ENCODE measurements around the gene POLD2.
A peak's percentile ranks its signal among the peaks of the same experiment; 100 is the strongest.
"Not testable (repeated sequence)": the region's sequence is repeated elsewhere in the genome, so short reads cannot be mapped to it uniquely, and the experiment has no call there.

The POLD2 gene

GRCh38 chr7:44134943-44135628, 11.7 kb upstream of the POLD2 start:
- Mint-ChIP-seq H3K27ac (no peak overlapping the region), H3K36me3 (ENCODE audit: low read depth) (no peaks in the 10 kb centered on the region), H3K9me3 (no peaks in the 10 kb centered on the region), H3K4me1 (no peaks in the 10 kb centered on the region), H3K4me3 (no peak overlapping the region), H3K27me3 (no peaks in the 10 kb centered on the region)
- DNase-seq (no peak), ATAC-seq (no peak)

DNA sequence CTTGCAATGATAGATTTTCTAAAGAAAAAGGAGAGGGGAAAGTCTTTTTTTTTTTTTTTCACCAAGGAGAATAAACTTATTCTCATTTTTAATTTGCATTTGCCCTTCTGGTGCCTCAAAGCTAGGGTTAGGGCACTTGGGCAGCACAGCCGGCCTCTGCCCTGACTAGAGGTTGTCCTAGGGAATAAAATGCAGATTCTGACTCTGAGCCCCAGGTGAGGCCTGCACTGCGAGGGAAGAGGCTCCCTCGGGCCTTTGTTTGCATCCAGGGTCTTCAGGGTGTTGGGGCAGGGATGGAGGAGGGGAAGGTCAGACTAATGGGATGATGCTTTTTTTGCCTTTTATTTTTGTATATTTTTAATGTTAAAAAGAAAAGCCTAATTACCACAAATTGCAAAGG, 9.9 kb upstream of the POLD2 start:
- Mint-ChIP-seq H3K27ac (no peak overlapping the region), H3K4me1 (no peaks in the 10 kb centered on the region)

GRCh38 chr7:44132039-44132438, 8.7 kb upstream of the POLD2 start:
- Mint-ChIP-seq H3K4me1 (no peaks in the 10 kb centered on the region), H3K4me3 (no peak overlapping the region), H3K27ac (peak overlapping the region; percentile 41), H3K36me3 (ENCODE audit: low read depth) (no peaks in the 10 kb centered on the region), H3K9me3 (no peaks in the 10 kb centered on the region), H3K27me3 (no peaks in the 10 kb centered on the region)
- ATAC-seq (no peak), DNase-seq (no peak)

More for the DNA sequence above, 9.9 kb upstream of the POLD2 start:
- ATAC-seq = no peak
- H3K27me3 Mint-ChIP-seq = no peaks in the 10 kb centered on the region
- no peak for DNase-seq
- H3K9me3 Mint-ChIP-seq = no peaks in the 10 kb centered on the region
- no peaks in the 10 kb centered on the region for H3K36me3 Mint-ChIP-seq (ENCODE audit: low read depth)
- no peak overlapping the region for H3K4me3 Mint-ChIP-seq

DNA sequence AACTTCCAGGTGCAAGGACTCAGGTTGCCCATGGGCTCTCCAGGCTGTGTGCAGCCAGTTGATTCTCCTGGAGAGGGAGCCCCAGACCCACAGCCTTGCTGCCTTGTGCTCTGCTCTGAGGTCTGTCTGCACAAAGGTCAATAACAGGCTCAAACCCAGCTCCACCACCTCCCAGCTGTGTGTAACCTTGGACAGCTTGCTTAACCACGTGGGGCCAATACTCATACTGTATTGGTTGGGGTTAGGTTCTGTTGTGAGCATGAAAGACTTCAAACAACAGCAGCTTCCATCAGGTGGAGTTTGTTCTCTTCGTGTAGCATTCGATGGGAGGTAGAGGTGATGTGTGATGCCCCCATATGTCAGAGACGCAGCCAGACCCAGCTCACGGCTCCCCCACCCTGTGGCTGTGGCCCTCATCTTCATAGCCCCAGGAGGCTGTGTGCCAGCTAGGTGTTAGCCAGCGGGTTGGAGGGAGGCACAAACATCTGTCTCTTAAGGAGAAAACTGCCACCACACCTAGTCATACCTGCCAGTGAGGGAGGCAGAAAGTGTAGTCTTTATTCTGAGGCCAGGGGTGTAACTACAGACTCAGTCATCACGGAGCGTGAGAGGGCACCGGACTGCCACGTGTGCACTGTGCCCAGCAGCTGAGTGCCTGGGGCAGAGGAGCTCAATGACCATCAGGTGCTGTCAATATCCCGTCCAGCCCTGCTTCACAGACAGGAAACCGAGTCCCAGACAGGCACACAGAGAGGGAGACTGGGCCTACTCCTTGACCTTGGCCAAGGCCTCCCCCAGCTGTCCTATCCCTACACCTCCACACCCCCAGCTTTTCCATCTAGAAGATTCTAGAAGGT, 8.1 kb upstream of the POLD2 start:
- DNase-seq (no peak), ATAC-seq (peak; percentile 30)
- Mint-ChIP-seq H3K4me1 (no peaks in the 10 kb centered on the region), H3K36me3 (ENCODE audit: low read depth) (no peaks in the 10 kb centered on the region), H3K9me3 (no peaks in the 10 kb centered on the region), H3K27me3 (no peaks in the 10 kb centered on the region), H3K27ac (no peak overlapping the region), H3K4me3 (no peak overlapping the region)

DNA sequence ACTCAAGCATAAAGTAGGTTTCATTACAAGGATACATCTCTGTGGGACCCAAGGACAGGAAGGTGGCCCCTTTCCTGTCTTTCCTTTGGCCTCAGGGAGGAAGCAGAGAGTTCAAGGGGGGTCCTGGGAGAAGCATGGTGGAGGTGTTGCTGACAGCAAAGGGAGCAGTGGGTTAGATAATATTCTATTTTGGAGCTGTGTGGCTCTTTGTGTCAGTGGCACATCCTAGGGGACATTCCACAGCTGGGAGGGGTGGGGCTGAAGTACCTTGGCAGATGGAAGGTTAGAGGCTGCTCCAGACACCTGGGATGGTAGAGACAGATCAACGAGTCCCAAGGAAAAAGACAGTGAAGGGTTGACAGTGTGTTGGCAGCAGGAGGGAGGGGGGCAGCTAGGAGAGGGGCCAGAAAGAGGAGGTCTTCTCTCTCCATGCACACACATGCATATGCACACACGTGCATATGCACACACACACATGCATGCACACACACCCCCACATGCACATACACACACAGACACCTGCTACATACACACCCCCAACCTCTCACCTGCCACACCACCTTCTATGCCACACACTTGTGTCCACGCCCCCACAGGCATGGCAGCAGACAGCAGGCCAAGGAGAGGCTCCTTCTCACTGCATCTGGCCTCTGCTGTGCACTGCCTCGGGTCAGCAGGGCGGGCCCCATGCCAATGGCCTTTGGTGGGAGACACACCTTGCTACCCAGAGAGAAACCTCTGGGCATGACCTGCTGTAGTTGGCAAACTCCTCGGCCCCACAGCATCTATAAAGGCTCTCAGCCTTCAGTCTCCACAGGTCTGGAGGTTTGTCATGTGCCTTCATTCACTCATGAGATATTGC, 5.6 kb upstream of the POLD2 start:
- Mint-ChIP-seq H3K4me3 (no peak overlapping the region), H3K4me1 (peaks cover 3% of the 10 kb centered on the region), H3K36me3 (ENCODE audit: low read depth) (no peaks in the 10 kb centered on the region), H3K27ac (no peak overlapping the region), H3K27me3 (no peaks in the 10 kb centered on the region), H3K9me3 (no peaks in the 10 kb centered on the region)
- no peak for ATAC-seq
- no peak for DNase-seq

DNA sequence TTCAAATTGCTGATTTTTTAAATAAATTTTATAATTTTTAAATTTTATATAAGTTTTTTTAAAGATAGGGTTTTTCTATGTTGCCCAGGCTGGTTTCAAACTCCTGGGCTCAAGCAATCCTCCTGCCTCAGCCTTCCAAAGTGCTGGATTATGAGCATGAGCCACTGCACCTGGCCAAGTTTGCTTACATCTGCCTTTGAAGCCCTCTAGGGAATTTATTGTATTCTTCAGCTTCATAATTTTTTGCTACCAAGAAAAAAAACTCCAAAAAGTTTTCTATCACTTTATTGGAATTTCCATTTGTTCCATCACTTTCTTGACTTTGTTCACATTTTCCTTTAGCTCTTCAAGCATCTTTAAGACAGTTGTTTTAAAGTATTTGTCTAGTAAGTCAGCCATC, 3.8 kb upstream of the POLD2 start:
- H3K4me3 Mint-ChIP-seq = no peak overlapping the region
- ATAC-seq = no peak

DNA sequence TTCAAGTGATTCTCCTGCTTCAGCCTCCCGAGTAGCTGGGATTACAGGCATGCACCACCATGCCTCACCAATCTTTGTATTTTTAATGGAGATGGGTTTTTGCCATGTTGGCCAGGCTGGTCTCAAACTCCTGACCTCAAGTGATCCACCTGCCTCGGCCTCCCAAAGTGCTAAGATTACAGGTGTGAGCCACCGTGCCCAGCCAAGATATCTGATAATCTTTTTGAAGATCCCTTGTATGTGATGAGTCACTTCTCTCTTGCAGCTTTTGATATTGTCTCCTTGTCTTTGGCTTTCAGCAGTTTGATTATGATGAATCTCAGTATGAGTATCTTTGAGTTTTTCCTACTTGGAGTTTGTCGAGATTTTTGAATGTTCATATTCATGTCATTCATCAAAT, 3.2 kb upstream of the POLD2 start:
- H3K27me3 Mint-ChIP-seq, H3K4me3 Mint-ChIP-seq, H3K27ac Mint-ChIP-seq, ATAC-seq, H3K9me3 Mint-ChIP-seq, DNase-seq: not testable (repeated sequence)
- peaks cover 15% of the 10 kb centered on the region for H3K4me1 Mint-ChIP-seq
- peaks cover 10% of the 10 kb centered on the region for H3K36me3 Mint-ChIP-seq (ENCODE audit: low read depth)

More for the DNA sequence above, 3.8 kb upstream of the POLD2 start:
- H3K27me3 Mint-ChIP-seq = no peaks in the 10 kb centered on the region
- no peaks in the 10 kb centered on the region for H3K9me3 Mint-ChIP-seq
- peaks cover 6% of the 10 kb centered on the region for H3K36me3 Mint-ChIP-seq (ENCODE audit: low read depth)
- DNase-seq = no peak
- no peak overlapping the region for H3K27ac Mint-ChIP-seq
- peaks cover 9% of the 10 kb centered on the region for H3K4me1 Mint-ChIP-seq

- H3K27me3 Mint-ChIP-seq = no peaks in the 10 kb centered on the region
- H3K9me3 Mint-ChIP-seq = no peaks in the 10 kb centered on the region
- H3K4me1 Mint-ChIP-seq = peaks cover 32% of the 10 kb centered on the region
- peak overlapping the region; percentile 12 for H3K4me3 Mint-ChIP-seq
- H3K27ac Mint-ChIP-seq = no peak overlapping the region
- ATAC-seq = no peak
- peaks cover 26% of the 10 kb centered on the region for H3K36me3 Mint-ChIP-seq (ENCODE audit: low read depth)
- DNase-seq = no peak
Observed at GRCh38 chr7:44124822-44125202, 1.5 kb upstream of the POLD2 start.

DNA sequence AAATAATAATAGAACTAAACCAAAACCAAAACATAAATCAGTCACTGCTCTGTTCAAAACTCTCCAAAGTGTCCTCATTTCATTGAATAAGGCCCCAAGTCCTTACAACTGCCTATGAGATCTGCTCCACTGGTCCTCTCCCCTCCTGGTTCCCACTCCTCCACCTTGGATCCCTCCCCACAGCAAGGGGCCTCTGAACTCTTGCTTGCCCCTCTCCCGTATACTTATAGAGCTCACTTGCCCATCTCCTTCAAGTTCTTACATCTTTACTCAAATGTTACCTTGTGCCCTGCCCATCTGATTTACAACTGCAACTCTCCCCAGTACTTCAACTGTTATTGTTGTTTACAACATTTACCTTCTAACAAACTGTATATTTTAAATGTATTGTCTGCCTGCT, 819 bp downstream of the POLD2 start:
- no peaks in the 10 kb centered on the region for H3K9me3 Mint-ChIP-seq
- ATAC-seq (no peak), DNase-seq (no peak)
- peak overlapping the region; percentile 75 for H3K27ac Mint-ChIP-seq
- H3K27me3 Mint-ChIP-seq = no peaks in the 10 kb centered on the region
- peaks cover 37% of the 10 kb centered on the region for H3K36me3 Mint-ChIP-seq (ENCODE audit: low read depth)
- peaks cover 40% of the 10 kb centered on the region for H3K4me1 Mint-ChIP-seq
- peak overlapping the region; percentile 88 for H3K4me3 Mint-ChIP-seq

- Mint-ChIP-seq H3K36me3 (ENCODE audit: low read depth) (peaks cover 37% of the 10 kb centered on the region), H3K9me3 (no peaks in the 10 kb centered on the region), H3K4me1 (peaks cover 40% of the 10 kb centered on the region), H3K4me3 (peak overlapping the region; percentile 88), H3K27ac (peak overlapping the region; percentile 75), H3K27me3 (no peaks in the 10 kb centered on the region)
- ATAC-seq (no peak), DNase-seq (no peak)
Observed at GRCh38 chr7:44121761-44122420, 1.5 kb downstream of the POLD2 start.

DNA sequence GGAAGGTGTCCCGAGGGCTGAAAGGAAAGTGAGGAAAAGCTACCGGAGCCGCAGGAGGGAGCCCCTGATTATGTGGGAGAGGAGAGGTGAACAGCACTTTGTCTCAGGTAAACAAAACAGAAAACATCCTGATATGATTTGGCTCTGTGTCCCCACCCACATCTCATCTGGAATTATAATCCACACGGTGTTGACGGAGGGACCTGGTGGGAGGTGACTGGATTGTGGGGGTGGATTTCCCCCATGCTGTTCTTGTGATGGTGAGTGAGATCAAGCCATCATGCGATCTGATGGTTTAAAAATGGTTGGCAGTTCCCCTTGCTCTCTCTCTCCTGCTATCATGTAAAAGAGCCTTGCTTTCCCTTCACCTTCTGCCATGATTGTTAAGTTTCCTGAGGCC, 3.0 kb downstream of the POLD2 start:
- no peak overlapping the region for H3K4me3 Mint-ChIP-seq
- H3K27me3 Mint-ChIP-seq = no peaks in the 10 kb centered on the region
- ATAC-seq (no peak), DNase-seq (no peak)
- H3K9me3 Mint-ChIP-seq = no peaks in the 10 kb centered on the region
- H3K27ac Mint-ChIP-seq = no peak overlapping the region
- peaks cover 37% of the 10 kb centered on the region for H3K36me3 Mint-ChIP-seq (ENCODE audit: low read depth)
- peaks cover 40% of the 10 kb centered on the region for H3K4me1 Mint-ChIP-seq

DNA sequence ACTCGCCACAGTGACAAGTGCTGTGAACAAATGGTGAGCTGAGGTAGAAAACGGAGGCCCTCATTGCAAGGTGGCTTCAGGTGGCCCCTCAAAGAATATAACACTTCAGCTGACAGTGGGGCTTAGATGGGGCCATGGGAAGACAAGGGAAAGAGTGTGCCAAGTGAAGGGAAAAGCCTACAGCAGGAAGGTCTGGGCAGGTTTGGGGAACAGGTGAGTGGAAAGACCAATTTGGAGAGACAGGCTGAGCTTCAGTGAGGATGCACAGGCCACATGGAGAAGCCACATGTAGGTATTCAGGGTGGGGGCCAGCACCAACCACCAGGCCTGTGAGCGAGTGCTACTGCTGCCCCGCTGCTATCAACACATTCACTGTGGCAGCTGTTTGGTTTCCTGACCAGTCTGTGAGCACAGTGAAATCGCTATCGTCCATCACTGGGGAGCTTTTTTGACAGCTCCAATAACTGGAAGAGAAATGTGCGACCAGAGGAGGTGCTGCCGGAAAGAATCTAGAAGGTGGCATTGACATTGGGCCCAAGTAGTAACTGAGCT, 3.4 kb downstream of the POLD2 start:
- DNase-seq = no peak
- H3K27me3 Mint-ChIP-seq = no peaks in the 10 kb centered on the region
- no peak overlapping the region for H3K4me3 Mint-ChIP-seq
- no peaks in the 10 kb centered on the region for H3K9me3 Mint-ChIP-seq
- ATAC-seq = no peak
- H3K27ac Mint-ChIP-seq = no peak overlapping the region
- H3K4me1 Mint-ChIP-seq = peaks cover 40% of the 10 kb centered on the region
- peaks cover 37% of the 10 kb centered on the region for H3K36me3 Mint-ChIP-seq (ENCODE audit: low read depth)

DNA sequence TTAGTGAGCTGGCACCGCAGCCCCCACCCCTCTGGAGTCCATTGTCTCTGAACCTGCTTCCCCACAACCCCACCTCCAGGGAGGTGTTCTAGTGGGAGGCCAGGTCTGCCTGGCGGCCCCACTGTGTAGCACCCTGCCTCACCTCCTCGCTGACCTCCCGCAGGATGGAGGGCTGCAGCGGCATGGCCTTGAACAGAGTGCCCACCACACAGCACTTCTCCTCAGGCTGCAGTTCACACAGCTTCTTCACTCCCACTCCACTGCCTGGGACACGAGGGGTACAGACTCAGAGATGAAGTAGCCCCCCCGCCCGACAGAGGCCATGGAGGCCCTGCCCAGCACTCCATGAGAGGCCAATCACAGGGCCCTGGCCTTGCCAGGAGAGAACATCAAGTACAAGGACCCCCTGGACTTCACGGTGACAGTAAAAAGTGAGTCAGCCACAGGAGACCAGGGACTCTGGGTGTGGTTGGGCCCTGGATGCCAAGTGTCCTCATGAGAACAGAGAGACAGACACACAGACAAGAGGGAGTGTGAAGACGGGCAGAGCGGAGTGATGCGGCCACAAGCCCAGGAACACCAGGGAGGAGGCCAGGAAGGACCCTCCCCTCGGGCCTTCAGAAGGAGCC, 5.4 kb downstream of the POLD2 start:
- no peak for DNase-seq
- Mint-ChIP-seq H3K4me1 (peaks cover 37% of the 10 kb centered on the region), H3K36me3 (ENCODE audit: low read depth) (peaks cover 41% of the 10 kb centered on the region), H3K27me3 (no peaks in the 10 kb centered on the region), H3K9me3 (no peaks in the 10 kb centered on the region), H3K27ac (no peak overlapping the region), H3K4me3 (no peak overlapping the region)
- ATAC-seq = no peak
